Esophagus (tissue), 2 donors: Measurements from ENCODE around the gene RELT. TPM values are rescaled to one million over a fixed set of nuclear protein-coding genes. Genes with fewer than 3 reads are reported as not detected.

Experiments
- H3K27ac ChIP-seq, 2 donors: one replicate each; pipeline ENCODE4 v1.5.1; 2013; ENCODE audit warnings: low read depth in 2 of 2, mild to moderate bottlenecking in 2 of 2, inconsistent platforms in 1 of 2, low read length in 1 of 2, moderate library complexity in 1 of 2
- H3K27me3 ChIP-seq, 2 donors: one replicate each; pipeline ENCODE4 v1.6.1; 2013; ENCODE audit warnings: low read length in 2 of 2, control low read depth in 1 of 2, mild to moderate bottlenecking in 1 of 2; ENCODE audit not compliant: insufficient read depth in 2 of 2, control insufficient read depth in 1 of 2
- H3K36me3 ChIP-seq, 2 donors: one replicate each; pipeline ENCODE4 v1.6.1; 2013; ENCODE audit warnings: low read length in 1 of 2; ENCODE audit not compliant: control insufficient read depth in 2 of 2, insufficient read depth in 2 of 2
- H3K4me1 ChIP-seq, 2 donors: one replicate each; pipeline ENCODE4 v1.6.1; 2013; ENCODE audit warnings: low read length in 1 of 2; ENCODE audit not compliant: control insufficient read depth in 2 of 2, insufficient read depth in 2 of 2
- H3K4me3 ChIP-seq, 2 donors: one replicate each; pipeline ENCODE4 v1.5.1; 2013; ENCODE audit warnings: low read length in 2 of 2, mild to moderate bottlenecking in 2 of 2, low read depth in 1 of 2, moderate library complexity in 1 of 2
- H3K9me3 ChIP-seq, 2 donors: one replicate each; pipeline ENCODE4 v1.6.1; 2013; ENCODE audit warnings: mild to moderate bottlenecking in 2 of 2, low read depth in 1 of 2, low read length in 1 of 2, moderate library complexity in 1 of 2; ENCODE audit not compliant: control insufficient read depth in 2 of 2, insufficient read depth in 1 of 2
- WGBS, 2 donors: extraction: QIAGEN DNeasy Blood & Tissue Kit; methylation state at CpG; one replicate each; pipeline ENCODE4 v1.1.7; 2013; 5-methylcytosine and 5-hydroxymethylcytosine counted together
- polyA plus RNA-seq, 2 donors: library from polyadenylated mRNA; stranded (reverse); fragments of 200-250 nt; gene quantifications; one replicate each; pipeline ENCODE4 v1.2.3, GENCODE V29; 2013
- donor health status: healthy with polysubstance abuse.
- donor health status: Bipolar disorder and iron deficiency.

RELT gene
- polyA plus RNA-seq, 2 donors: 3.8 to 3.9 TPM

GRCh38 chr11:73372375-73372993 is 3.7 kb upstream of the RELT start:
- Histone ChIP-seq H3K4me3 (no peak overlapping the region), H3K27me3 (no peaks in the 10 kb centered on the region), H3K36me3 (peaks cover 0 to 2% of the 10 kb centered on the region in 2 donors), H3K9me3 (no peaks in the 10 kb centered on the region), H3K27ac (no peak overlapping the region), H3K4me1 (peaks cover under 1 to 6% of the 10 kb centered on the region in 2 donors)
- WGBS, 2 donors: 52 to 58% methylated on average over 6 of the region's 6 CpGs

- Histone ChIP-seq H3K36me3 (no peaks in the 10 kb centered on the region), H3K27me3 (no peaks in the 10 kb centered on the region), H3K9me3 (no peaks in the 10 kb centered on the region), H3K4me3 (no peak overlapping the region), H3K27ac (no peak overlapping the region), H3K4me1 (peaks cover 0 to 6% of the 10 kb centered on the region in 2 donors)
- 77 to 84% methylated on average over 4 of the region's 4 CpGs for WGBS, 2 donors
Observed at GRCh38 chr11:73374151-73374550, 2.0 kb upstream of the RELT start.

GRCh38 chr11:73375830-73376159 is 404 bp upstream of the RELT start:
- H3K4me1 ChIP-seq: peaks cover 0 to 6% of the 10 kb centered on the region in 2 donors
- WGBS, 2 donors: 56 to 58% methylated on average over 6 of the region's 6 CpGs

GRCh38 chr11:73376803-73377629 is 817 bp downstream of the RELT start:
- Histone ChIP-seq H3K27me3 (no peaks in the 10 kb centered on the region), H3K27ac (peak overlapping the region; percentile 79 to 88), H3K4me1 (peaks cover 0 to 6% of the 10 kb centered on the region in 2 donors), H3K4me3 (peak overlapping the region; percentile 79 to 82), H3K9me3 (no peaks in the 10 kb centered on the region), H3K36me3 (no peaks in the 10 kb centered on the region)
- 6% methylated on average over 56 of the region's 56 CpGs for WGBS, 2 donors

More at GRCh38 chr11:73375830-73376159, 404 bp upstream of the RELT start:
- H3K9me3 ChIP-seq: no peaks in the 10 kb centered on the region
- no peaks in the 10 kb centered on the region for H3K27me3 ChIP-seq
- peak overlapping the region; percentile 6 to 58 for H3K27ac ChIP-seq
- no peaks in the 10 kb centered on the region for H3K36me3 ChIP-seq
- H3K4me3 ChIP-seq: no peak overlapping the region

- Histone ChIP-seq H3K4me1 (peaks cover 4 to 6% of the 10 kb centered on the region in 2 donors), H3K27ac (no peak overlapping the region), H3K27me3 (no peaks in the 10 kb centered on the region), H3K9me3 (no peaks in the 10 kb centered on the region), H3K36me3 (no peaks in the 10 kb centered on the region), H3K4me3 (no peak overlapping the region)
- WGBS, 2 donors: 68 to 77% methylated on average over 10 of the region's 10 CpGs
Observed at GRCh38 chr11:73379189-73379880, 3.1 kb downstream of the RELT start.

GRCh38 chr11:73380331-73380730 is 4.1 kb downstream of the RELT start:
- Histone ChIP-seq H3K27me3 (no peaks in the 10 kb centered on the region), H3K27ac (no peak overlapping the region), H3K36me3 (no peaks in the 10 kb centered on the region), H3K4me3 (no peak overlapping the region), H3K9me3 (no peaks in the 10 kb centered on the region), H3K4me1 (peaks cover 4 to 12% of the 10 kb centered on the region in 2 donors)
- WGBS, 2 donors: 77 to 83% methylated on average over 7 of the region's 7 CpGs

- Histone ChIP-seq H3K27ac (no peak overlapping the region), H3K27me3 (no peaks in the 10 kb centered on the region), H3K4me1 (peaks cover 4 to 12% of the 10 kb centered on the region in 2 donors), H3K9me3 (no peaks in the 10 kb centered on the region), H3K36me3 (no peaks in the 10 kb centered on the region), H3K4me3 (no peak overlapping the region)
- WGBS, 2 donors: 95 to 99% methylated on average over 4 of the region's 4 CpGs
Observed at GRCh38 chr11:73380897-73381410, 4.8 kb downstream of the RELT start.

- Histone ChIP-seq H3K9me3 (no peaks in the 10 kb centered on the region), H3K4me3 (no peak overlapping the region), H3K4me1 (peaks cover 4 to 12% of the 10 kb centered on the region in 2 donors), H3K27ac (no peak overlapping the region), H3K27me3 (no peaks in the 10 kb centered on the region), H3K36me3 (no peaks in the 10 kb centered on the region)
- 66 to 78% methylated on average over 6 of the region's 6 CpGs for WGBS, 2 donors
Observed at GRCh38 chr11:73381589-73381988, 5.4 kb downstream of the RELT start.

- Histone ChIP-seq H3K9me3 (no peaks in the 10 kb centered on the region), H3K4me3 (no peak overlapping the region), H3K4me1 (peaks cover 4 to 8% of the 10 kb centered on the region in 2 donors), H3K27ac (no peak overlapping the region), H3K27me3 (no peaks in the 10 kb centered on the region), H3K36me3 (no peaks in the 10 kb centered on the region)
- WGBS, 2 donors: 94 to 95% methylated on average over 7 of the region's 7 CpGs
Observed at GRCh38 chr11:73382183-73382582, 6.0 kb downstream of the RELT start.
